ENCODE results near the gene PRPS1L1.

PRPS1L1 gene

DNA sequence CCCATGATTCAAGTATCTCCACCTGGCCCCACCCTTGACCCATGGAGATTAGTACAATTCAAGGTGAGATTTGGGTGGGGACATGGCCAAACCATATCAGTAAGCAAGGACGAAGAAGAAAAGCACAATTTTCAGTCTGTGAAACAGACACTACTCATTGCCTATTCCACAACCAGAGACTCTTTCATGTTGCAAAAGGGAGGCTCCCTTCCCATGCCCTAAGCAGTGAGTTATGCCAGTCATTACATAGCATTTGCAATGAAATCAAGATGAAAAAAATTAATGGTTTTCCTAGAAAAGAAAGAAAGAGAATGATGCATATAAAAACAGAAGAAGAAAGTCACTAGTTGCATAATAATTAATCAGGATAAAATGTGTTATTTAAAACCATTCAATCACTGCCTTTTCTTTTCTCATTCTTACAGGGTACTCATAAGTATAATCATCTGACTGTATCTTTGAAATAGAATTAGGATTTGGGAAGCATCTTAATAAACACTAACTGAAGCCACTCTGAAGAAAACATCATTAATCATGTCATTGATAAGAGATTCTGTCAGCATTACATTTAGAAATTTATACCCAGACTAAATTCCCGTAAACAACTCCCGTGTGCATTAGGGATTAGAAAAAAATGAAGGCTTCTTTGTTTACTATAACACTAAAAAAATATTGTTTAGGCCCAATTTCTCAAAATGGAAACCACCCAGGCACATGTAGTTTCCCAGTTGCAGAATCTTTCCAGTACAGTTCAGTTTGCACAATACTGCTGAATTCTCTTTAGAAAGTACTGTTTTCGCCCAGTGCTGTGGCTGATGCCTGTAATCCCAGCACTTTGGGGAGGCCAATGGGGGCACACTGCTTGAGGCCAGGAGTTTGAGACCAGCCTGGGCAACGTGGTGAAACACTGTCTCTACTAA, 9.1 kb downstream of the PRPS1L1 start:
- intact Hi-C loops (cut with DNase I) = no loop called here
- no peak for DNase-seq

DNA sequence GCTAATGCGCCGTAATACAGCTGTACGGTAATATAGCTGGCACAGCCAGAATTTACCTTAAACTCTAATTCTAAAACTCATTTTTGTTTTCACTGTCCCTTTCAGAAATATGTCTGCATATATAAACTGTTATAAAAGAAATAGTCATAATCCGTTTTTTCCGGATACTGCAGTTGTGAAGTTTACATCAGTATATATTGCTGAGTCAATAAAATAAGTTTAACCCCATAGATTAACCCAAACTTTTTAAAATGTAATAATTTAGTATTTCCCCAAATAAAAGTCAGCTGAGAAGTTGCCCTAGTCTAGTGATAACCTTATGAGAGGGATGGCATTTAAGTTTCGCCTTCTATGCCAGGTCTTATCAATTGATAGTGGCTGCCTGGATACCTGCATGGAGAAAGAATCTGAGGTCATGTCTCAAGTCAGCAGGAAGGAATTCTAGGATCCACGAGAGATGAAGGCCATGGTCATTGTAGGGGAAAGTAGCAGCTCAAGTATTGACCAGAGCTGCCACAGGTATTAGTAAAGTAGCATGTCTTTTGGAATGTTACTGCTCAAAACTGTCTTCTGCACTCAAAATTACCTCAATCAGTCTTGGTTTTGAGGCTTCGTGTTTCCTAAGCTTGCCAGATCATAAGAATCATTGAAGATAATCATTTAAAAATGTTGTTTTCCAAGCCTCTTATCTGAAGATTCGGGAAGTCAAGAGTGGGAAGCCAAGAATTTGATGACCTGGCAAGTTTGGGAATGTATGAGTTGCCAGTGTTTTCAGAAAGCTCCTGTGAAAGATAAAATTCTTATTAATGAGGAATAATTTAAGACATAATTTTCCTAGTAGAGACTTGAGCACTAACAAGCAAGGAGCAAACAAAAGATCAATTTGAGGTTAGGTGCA, 10.8 kb downstream of the PRPS1L1 start:
- DNase-seq = no peak
- intact Hi-C loops (cut with DNase I) = no loop called here

DNA sequence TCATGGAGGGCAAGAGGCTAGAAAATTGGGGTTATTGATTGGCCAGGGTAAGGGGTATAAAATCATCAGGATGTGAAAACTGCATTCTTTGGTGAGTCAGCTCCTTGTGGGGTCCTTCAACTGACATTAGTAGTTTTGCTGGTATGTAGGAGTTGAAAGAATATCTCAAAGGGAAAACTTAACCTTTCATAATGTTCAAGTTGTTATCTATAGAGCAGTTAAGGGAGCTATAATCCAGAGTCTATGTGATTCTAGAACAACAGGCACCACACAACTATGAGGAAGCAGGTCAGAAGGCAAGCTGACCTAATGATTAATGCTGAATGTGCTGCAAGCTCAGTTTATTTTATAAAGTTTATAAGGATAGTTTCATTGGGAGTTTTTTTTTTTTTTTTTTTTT, 13.7 kb downstream of the PRPS1L1 start:
- no peak for DNase-seq
- intact Hi-C loops (cut with DNase I) = no loop called here

DNA sequence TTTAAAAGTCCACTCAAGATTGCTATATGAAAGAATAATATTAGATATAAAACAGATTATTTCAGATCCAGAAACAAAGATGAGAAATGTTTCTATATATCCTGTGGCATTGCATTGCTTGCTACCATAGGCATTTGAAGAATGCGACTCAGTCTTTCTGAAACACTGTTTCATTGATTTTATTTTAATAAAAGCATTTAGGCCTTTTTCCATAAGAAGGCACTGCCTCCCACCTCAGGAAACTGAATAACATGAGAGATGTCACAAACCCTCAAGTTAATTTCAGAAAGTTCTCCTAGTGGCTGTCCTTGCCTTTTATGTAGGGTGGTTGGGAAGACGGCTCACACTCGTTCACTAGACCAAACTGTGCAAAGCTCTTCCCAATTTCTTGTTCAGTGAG, 23.3 kb downstream of the PRPS1L1 start:
- intact Hi-C loops (cut with DNase I) = no loop called here
- no peak for DNase-seq

DNA sequence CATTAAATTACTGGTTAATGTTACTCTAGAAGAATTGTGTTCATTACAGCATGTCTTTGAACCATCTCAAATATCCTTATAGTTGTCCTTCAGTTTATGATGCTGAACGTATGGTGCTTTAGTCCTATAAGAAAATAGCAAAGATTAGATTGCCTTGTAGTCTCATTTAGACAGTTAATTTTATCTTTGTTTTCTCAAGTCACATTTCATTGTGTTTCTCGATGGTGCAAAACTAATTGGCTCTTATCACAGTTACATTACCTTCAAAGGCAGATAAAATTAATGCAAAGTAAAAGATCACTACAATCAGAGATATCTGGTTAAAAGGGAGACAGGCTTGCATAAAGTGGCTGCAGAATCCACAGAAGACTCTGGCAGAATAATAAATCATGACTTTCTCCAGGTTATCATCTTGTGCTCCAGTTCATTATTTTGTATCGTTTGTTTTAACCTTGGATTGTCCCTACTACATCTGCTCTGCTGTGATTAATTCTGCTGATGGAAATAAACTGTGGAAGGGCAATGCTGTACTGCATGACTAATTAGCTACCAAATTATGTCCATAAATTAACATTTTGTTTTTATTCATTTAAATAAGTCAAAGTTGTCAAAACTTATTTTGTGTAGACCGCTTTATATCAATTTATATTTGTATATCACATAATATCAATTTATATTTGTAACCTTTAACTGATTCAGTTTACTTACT, 24.2 kb downstream of the PRPS1L1 start:
- no peak for DNase-seq
- intact Hi-C loops (cut with DNase I) = no loop called here

DNA sequence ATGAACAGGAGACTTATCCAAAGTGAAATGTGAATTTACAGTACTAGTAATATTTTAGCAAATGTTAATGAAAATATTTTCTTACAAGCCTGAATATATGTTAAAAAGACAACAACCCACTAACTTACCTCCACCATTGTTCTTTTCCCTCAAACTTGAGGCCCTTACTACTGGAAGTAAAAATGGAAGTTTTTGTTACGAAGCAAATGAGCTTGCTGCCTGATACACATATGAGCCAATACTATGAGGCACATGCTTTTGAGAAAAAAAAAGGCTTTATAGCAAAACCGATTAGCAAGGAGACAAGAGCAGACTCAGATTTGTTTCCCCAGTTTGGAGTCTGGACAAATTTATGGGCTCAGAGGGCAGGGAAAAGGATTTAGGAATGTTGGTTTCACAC, 29.0 kb downstream of the PRPS1L1 start:
- intact Hi-C loops (cut with DNase I) = no loop called here
- DNase-seq = no peak

DNA sequence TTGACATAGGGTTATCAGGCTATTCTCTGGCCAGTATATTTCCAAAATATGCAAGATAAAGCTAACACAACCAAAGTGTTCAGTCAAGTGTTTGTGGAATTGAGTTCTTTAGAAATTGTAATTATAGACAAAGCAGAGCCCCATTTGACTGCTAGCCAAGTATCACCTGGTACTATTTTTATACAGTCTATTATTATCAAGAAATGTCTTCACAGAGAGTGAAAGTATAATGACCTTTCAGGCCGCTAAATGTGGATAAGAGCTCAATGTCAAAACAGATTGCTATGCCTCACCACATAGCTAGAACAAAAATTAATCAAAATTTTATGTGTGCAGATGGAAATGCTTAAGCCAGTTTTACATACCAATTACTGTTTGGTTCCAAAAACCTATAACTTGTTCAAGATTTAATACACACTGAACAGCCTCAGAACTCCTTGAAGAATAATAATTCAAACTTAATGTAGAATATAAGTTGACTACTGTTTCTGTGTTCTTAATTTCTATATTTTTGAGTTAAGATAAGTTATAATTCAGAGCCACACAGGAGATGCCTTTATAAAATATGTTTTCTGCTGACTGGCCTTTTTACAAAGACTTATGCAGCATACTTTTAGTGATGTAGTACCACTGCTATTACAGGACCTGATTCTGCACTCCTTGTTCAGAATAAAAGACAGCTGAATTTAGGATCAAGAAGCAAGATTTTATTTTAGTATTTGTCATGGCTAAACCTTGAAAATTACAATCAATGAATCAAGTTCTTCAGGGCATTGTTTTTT, 31.0 kb downstream of the PRPS1L1 start:
- intact Hi-C loops (cut with DNase I) = no loop called here
- no peak for DNase-seq

DNA sequence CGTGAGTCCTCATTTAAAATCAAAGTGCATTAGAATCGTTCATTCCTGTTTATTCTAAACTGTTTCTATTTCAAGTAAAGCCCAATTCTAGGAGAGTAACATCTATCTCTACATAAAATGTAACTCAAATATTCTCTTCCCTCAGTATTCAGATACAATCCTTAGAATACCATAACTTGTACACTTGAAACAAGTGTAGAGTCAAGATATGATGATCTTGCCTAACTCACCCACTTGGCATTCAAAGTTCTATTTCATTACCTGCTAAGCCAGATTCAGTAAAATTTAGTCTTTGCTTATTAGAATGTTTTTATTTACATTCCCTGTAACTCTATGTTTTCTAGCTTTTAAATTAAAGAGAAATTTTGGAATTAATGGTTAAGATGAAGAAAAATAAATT, 31.6 kb downstream of the PRPS1L1 start:
- no peak for DNase-seq
- intact Hi-C loops (cut with DNase I) = no loop called here

DNA sequence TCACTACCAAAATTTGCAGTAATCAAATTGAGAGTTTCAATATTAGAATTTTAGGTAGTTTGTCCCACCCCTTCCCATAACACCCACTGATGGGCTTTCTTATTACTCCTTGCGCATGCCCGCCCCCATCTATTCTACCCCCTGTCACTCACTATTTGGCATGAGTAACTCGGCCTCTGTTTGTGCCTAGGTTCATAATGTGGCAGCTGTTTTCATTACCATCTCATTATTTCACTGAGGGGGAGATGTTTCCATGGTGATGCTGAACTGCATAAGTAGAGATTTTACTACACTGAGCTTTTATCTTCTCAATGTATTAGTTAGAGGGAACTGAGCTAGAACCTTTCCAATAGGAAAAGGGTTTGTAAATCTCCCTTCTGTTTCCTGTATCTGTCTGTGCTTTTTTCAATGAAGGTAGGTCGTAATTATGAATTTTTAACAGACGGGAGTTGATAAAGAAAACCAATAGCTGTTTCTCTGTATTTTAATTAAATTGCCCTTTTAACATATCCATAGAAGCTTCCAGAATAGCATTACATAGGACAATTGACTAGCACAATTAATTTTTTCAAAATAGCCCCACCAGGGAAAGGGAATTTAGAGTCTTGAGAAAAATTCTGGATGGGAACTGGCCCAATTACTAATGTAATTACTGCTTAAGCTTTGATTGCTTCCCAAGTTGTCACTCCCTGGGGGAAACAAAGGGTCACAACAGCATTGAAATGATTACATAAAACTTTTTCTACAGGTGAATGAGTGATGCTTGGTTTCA, 33.4 kb downstream of the PRPS1L1 start:
- DNase-seq = peak in 26 of 42 donors; percentile 2 to 78 (median 38)
- intact Hi-C loops (cut with DNase I) = no loop called here

DNA sequence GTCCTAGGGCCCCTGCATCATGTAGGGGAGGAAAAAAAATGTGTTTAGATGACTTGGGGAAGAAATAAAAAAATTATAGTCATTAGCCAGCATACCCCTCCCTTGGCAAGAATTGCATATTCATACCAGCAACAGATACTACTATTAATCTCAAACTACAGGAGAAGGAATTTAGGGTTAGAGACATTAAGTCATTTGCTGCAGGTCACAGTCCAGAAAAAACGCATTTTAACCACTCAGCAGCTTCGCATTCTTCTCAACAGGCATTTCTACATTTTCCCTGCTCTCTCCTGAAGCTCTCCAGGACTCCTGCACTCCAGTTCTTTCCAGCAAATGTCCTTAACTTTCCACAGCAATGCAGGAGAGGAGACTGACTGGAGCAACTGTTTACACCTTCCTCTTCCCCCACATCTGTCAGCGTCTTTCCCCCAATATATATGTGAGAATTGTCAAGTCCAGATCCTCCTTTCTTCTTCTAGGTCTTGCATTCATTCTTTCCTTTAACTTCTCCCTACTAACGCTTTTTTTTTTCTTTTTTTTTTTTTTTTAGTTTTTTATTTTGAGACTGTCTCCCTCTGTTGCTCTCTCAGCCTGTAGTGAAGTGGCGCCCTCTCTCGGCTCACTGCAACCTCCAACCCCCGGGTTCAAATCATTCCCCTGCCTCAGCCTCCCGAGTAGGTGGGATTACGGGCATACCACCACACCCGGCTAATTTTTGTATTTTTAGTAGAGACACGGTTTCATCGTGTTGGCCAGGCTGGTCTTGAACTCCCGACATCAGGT, 35.6 kb downstream of the PRPS1L1 start:
- peak in 4 of 42 donors; percentile 17 to 55 (median 26) for DNase-seq
- intact Hi-C loops (cut with DNase I) = no loop called here

DNA sequence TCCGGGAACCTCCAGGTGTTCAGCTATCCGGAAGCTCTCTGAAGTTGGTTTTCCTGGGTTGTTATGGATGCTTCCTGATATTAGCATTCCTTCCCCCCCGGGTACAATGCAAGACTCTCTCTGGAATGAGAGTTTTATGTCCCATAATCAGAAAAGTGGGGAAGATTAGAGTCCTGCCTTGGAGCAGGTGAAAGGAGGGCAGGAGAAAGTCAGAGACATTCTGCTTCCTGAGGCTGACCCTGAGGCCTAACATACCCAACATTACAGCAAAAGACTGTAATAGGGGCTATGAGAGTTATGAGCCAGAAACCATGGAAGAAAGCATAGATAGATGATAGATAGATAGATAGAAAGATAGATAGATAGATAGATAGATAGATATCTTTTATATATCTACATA, 36.9 kb downstream of the PRPS1L1 start:
- DNase-seq = no peak
- intact Hi-C loops (cut with DNase I) = no loop called here

DNA sequence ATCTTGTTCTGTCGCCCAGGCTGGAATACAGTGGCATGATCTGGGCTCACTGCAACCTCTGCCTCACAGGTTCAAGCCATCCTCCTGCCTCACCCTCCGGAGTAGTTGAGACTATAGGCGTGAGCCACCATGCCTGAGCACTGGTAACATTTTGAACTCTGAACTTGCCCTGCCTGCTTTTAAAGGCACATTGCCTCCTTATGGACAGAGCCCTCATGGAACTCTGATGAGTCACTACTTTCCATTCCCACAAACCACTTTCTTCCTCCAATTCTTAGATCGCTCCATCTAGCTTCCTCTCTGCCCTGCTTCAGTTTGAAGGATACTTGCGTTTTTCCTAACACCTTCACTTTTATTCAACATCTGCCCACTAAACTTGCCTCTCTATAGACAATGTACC, 38.1 kb downstream of the PRPS1L1 start:
- DNase-seq = no peak
- intact Hi-C loops (cut with DNase I) = no loop called here

DNA sequence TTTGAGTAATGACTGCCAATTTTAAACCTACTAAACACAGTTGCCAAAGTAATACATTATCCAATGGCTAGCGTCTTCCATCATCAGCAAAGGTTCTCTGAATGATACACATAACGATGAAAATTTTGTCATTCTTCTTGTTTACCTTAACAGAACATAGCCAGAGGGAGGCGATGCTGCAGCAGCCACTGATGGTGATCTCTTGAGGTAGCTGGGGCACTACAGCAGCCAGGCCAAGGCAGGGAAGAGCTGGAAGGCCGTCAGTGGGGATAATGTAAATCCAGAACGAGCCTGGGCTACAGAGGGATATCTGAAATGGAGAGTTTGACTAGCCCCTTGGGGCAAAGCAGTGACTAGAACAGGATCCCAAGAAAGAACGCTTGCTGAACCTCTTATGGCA, 38.8 kb downstream of the PRPS1L1 start:
- intact Hi-C loops (cut with DNase I) = no loop called here
- DNase-seq = no peak

DNA sequence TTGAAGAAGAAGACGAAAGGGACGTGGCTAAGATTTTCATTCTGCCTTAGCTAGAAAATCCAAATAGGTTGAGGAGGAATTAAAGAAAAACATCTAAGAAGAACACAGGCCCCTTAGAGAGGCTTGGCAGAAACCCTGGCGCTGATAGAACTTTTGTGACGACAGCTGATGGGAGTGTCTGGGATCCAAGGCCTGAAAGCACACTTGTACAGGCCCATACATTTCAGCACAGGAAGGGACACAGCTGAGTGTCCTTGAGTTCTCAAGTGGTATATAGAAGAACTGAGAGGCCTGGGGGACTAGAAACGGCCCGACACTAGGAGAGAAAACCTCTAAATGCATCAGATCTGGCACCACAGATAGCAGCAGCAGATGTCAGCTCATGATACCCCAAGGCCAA, 39.5 kb downstream of the PRPS1L1 start:
- no peak for DNase-seq
- intact Hi-C loops (cut with DNase I) = no loop called here

DNA sequence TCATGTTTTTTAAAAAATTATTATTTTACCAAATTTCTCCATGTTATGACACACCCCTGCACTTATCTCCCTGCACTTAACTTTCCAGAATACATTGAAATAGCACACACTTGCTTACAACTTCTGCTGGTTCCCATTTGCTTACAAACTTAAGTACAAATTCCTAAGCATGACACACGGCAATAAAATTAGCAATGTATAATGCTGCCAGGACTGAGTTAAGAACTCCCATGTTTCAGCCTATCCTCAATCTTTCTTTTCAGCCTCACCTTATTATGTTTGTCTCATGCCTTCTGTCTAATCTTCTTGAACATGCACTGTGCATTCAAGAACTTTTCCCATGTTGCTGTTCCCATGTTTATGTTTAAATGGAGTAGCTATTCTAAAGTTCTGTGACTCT, 40.8 kb downstream of the PRPS1L1 start:
- no peak for DNase-seq
- intact Hi-C loops (cut with DNase I) = no loop called here

DNA sequence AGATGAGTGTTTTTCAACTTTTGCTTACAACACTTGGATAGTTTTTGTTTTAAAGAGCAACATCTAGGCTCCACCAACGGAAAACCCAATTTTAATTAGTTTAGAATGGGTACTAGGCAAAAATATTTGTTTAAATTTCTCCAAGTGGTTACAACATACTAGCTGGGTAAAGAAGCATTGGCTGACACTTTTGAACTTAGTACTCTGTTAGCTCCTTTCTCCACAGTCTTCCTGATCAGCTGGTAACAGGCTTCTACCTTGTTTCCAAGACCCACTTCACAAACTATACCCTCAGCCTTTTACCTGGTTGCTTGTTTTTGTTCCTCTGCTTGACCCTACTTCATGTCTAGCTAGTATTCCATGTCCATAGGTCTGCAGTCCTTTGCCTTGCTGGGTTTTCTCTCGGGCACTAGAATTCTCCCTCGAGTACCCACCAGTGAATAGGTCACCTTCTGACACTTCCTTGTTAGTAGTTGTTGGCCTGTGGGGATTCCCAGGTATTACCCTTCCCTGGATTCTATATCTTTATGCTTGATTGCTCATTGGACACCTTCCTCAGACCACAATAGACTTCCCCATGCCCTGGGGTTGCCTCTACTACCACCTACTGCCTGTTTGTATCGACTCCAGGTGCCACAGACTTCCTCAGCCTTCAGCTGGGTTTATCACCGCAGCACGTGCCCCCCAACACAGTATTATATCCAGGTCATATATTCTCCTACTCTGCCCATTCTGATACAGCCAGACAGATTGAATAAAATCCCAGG, 42.0 kb downstream of the PRPS1L1 start:
- intact Hi-C loops (cut with DNase I) = no loop called here

DNA sequence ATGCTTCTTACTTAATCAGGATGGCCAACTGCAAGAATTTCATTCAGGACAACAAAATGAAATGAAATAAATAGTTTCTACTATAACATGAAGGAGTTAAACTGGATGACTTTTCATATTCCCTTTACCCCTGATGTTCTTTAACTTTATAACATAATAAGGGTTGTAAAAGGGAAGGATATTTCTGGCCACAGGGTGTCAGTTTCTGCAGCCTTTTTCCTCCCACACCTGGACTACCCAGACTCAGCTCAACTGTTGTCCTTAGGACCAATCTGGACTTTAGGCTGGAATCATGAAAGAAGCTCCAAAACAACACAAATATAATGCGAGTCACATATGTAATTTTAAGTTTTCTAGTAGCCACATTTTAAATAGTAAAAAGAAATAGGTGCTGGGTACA, 43.4 kb downstream of the PRPS1L1 start:
- intact Hi-C loops (cut with DNase I) = no loop called here
- DNase-seq = no peak

More for the DNA sequence above, 42.0 kb downstream of the PRPS1L1 start:
- no peak for DNase-seq
